Activated CD4-positive, alpha-beta T cell treated with anti-CD3 and anti-CD28 coated beads for 1 hour (primary cell): ENCODE results near the gene PRSS22.

Experiments used
- DNase-seq: peaks from one replicate; pipeline ENCODE4 v3.0.0-alpha.2; 2020

PRSS22 gene

DNA sequence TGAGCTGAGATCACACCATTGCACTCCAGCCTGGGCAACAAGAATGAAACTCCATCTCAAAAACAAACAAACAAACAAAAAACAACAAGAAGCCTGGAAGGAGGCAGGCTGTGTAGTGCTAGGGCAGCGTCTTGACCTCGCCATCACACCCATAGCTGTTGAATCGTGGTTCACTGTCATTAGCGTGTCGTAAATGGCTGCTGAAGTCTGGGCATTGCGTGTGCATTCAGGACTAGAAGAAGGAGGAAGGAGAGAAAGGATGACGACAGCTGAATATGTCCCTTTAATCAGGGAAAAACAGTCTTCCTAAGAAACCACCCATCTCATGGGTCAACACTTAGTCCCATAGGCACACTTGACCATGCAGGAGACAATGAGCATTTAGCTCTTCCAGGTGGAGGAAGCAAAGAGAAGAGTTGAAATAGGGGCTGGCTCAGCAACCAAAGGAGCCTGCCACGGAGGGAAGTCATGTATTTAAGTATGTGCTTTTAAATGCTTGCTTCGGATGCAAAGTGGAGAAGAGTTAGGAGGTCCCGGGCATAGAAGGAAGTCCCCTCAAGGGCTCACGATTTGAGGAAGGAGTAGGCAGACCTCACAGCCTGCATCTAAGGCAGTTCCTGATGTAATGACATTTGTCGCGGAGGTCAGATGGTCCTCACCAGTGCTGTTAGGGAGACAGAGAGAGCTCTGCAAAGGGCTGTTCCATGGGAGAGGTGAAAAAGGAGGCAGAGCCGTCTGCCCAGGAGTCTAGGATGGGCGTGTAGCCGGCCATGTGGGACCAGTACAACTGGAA lies 8.8 kb downstream of the PRSS22 start:
- no peak for DNase-seq

DNA sequence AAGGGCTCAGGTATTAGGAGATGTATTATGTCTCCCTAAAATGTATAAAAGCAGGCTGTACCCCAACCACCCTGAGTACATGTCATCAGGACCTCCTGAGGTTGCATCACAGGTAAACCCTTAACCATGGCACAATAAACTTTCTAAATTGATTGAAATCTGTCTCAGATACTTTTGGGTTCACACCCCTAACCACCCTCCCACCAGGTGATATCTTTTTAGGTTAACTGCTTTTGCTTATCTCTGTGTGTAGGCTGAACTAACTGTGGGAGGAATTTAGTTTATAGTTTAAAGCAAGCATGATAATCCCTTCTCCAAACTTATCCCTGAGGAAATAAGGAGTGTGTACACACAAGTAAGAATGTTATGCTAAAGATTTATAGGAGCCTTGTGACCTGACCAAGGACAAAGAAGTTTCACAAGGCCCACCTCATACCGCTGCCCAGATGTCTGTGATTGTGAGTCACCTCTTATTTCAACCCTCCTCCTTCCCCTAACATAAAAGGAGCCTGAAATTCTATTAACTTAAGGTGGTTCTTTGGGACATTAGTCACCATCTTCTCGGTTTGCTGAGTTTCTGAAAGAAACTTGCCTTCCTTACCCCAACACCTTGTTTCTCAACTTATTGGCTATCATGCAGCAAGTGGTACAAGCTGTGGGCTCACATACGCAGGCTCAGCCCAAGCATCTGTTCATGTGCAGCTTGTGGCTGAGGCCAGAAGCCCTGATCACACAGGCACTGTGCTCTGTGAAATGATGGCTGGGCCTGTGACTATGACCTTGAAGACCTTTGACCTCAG lies 11.3 kb downstream of the PRSS22 start:
- no peak for DNase-seq

GRCh38 chr16:2845116-2845515 lies 12.9 kb downstream of the PRSS22 start:
- DNase-seq: no peak

- DNase-seq: no peak
Observed at GRCh38 chr16:2843526-2843925, 14.4 kb downstream of the PRSS22 start.

- DNase-seq: peak; percentile 44
Observed at GRCh38 chr16:2842340-2843000, 15.5 kb downstream of the PRSS22 start.

GRCh38 chr16:2841606-2842339 lies 16.2 kb downstream of the PRSS22 start:
- no peak for DNase-seq

- no peak for DNase-seq
Observed at GRCh38 chr16:2840914-2841313, 17.1 kb downstream of the PRSS22 start.

- DNase-seq: no peak
Observed at GRCh38 chr16:2839650-2840450, 18.1 kb downstream of the PRSS22 start.

GRCh38 chr16:2838928-2839327 lies 19.0 kb downstream of the PRSS22 start:
- peak; percentile 37 for DNase-seq

- no peak for DNase-seq
Observed at GRCh38 chr16:2836646-2837508, 21.1 kb downstream of the PRSS22 start.

GRCh38 chr16:2835638-2836493 lies 22.1 kb downstream of the PRSS22 start:
- DNase-seq: no peak

- DNase-seq: no peak
Observed at GRCh38 chr16:2834968-2835367, 23.0 kb downstream of the PRSS22 start.

- DNase-seq: no peak
Observed at GRCh38 chr16:2833776-2834175, 24.2 kb downstream of the PRSS22 start.

DNA sequence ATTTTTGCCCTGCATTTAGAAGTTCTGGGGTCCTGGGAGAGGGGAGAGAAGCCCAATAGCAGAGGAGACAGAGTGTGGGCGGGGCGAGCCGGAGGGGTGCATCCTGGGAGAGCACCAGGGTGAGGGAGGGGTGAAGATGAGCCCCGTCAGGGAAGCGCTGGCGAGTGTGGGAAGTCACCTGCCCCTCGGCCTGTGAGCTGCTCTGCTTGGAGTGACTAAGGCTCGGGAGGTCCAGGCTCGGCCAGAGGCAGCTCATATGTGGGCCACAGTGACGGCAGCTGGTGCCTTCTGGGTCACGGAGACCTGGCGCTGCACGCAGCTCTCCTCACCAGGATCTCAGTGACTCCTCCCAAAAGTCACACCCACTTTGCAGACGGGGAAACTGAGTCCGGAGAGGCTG lies 26.8 kb downstream of the PRSS22 start:
- DNase-seq: no peak

DNA sequence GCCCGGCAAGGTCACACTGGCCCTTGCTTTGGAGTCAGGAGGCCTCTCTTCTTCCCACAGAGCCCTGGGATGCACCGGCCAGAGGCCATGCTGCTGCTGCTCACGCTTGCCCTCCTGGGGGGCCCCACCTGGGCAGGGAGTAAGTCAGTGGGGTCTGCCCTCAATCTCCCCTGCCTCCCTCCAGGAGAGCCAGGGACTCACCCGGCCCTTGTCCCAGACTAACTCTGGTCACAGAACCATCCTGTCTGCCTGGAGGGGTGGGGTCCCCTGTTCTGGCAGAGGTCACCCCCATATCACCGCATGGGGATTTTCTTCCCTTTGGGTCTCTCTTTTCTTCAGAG lies 27.6 kb downstream of the PRSS22 start:
- DNase-seq: no peak

DNA sequence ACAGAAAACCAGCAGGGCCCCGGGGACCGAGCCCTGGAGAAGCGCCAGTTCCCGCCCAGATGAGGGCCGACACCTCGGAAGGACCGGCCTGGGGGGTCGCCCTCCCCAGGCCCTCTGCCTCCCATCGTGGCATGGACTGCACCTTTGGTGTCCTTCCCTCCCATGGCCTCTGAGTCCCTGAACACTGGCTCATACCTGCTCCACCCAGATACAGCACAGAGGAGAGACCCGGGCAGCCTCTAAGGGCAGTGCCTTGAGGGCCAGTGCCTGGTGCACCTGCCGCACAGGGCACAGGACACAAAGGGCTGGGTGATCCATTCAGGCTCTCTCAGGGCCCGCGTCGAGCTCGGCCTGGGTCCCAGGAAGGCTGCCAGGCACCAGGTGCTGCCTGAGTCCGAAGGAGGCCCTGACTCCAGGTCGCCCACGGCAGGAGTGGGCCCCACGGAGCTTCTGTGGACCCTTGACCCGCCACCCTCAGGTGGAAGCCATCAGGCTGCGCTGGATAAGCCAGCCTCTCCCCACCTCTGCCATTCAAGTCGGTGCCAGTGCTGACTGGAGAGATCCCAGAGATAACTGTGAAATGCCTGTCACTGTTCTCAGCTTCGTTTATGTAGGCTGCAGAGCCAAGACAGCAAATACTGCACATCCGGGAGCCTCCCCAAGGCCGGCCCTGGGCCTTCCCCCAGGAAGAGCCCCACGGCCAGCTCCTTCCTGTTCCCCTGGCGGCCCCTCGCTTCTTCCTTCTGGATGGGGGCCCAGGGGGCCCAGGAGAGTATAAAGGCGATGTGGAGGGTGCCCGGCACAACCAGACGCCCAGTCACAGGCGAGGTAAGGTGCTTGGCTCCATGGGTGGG lies 28.2 kb downstream of the PRSS22 start, which contains the start of gene ZG16B:
Gene ZG16B, plus strand, starts transcription at position 803 of the 854 bp plus-strand sequence. CDS start 139 bp downstream, outside the sequence.
- no peak for DNase-seq

- no peak for DNase-seq
Observed at GRCh38 chr16:2828876-2829430, 29.0 kb downstream of the PRSS22 start.

DNA sequence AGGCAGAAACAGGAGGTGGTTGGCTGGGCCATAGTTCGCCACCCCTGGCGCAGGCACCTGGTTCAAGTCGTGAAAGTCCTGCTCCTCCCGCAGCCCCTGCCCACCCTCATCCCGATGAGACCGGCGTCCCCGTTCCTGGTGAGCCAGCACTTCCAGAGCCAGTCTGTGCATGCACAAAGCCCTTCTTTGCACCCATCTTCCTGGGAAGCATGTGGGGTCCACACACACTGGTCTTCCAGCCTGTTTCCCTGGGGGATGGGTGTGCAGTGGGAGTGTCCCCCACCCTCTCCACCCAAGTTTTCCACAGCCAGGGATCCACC lies 29.5 kb downstream of the PRSS22 start:
- DNase-seq: no peak
